Measurements from ENCODE around the gene GDI2. TPM values are rescaled to one million over a fixed set of nuclear protein-coding genes. Genes with fewer than 3 reads are reported as not detected.

Gene GDI2
- polyA plus RNA-seq, 1 experiment = 326 TPM

DNA sequence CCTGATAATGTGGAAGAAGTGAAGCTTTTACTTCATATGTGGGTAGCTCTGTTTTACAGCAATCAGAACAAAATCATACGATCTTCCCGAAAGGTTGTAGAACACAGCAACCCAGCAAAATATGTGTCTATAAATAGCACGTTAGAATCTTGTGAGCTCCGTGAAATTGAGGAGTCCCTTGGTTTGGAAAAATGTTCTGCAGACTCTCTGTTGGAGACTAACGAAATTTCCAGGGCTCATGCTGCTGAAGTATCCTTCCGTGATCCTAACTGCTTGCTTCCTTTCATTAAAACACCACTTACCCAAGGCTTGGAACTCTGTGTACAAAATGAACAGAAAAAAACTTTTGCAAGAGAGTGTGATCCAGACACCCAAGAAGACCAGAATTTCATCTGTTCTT, 71.1 kb downstream of the GDI2 start:
- DNase-seq (ENCODE audit: low read depth, low spot score) = no peak
- Histone ChIP-seq H3K9me3 (ENCODE audit: control insufficient read depth, insufficient read depth, low read length) (no peaks in the 10 kb centered on the region), H3K27ac (ENCODE audit: low read depth, low read length) (no peak overlapping the region), H3K27me3 (ENCODE audit: control insufficient read depth, insufficient read depth, low read length) (no peaks in the 10 kb centered on the region), H3K4me3 (ENCODE audit: low read depth, low read length) (no peak overlapping the region)
- POLR2A ChIA-PET = no interaction called here
- TF ChIP-seq, protein P1, sequence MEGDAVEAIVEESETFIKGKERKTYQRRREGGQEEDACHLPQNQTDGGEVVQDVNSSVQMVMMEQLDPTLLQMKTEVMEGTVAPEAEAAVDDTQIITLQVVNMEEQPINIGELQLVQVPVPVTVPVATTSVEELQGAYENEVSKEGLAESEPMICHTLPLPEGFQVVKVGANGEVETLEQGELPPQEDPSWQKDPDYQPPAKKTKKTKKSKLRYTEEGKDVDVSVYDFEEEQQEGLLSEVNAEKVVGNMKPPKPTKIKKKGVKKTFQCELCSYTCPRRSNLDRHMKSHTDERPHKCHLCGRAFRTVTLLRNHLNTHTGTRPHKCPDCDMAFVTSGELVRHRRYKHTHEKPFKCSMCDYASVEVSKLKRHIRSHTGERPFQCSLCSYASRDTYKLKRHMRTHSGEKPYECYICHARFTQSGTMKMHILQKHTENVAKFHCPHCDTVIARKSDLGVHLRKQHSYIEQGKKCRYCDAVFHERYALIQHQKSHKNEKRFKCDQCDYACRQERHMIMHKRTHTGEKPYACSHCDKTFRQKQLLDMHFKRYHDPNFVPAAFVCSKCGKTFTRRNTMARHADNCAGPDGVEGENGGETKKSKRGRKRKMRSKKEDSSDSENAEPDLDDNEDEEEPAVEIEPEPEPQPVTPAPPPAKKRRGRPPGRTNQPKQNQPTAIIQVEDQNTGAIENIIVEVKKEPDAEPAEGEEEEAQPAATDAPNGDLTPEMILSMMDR (IDR thresholded peaks at IDR 0.05; ENCODE audit: low read depth, low read length) = no peak
- CTCF ChIA-PET = no interaction called here

- ChIA-PET POLR2A (no interaction called here), CTCF (no interaction called here)
- Histone ChIP-seq H3K4me3 (ENCODE audit: low read depth, low read length) (no peak overlapping the region), H3K9me3 (ENCODE audit: control insufficient read depth, insufficient read depth, low read length) (no peaks in the 10 kb centered on the region), H3K27me3 (ENCODE audit: control insufficient read depth, insufficient read depth, low read length) (no peaks in the 10 kb centered on the region), H3K27ac (ENCODE audit: low read depth, low read length) (no peak overlapping the region)
- TF ChIP-seq, protein P1 (IDR thresholded peaks at IDR 0.05; ENCODE audit: low read depth, low read length) = no peak
- no peak for DNase-seq (ENCODE audit: low read depth, low spot score)
Measured at GRCh38 chr10:5741276-5741675, 72.0 kb downstream of the GDI2 start.

- H3K4me3 ChIP-seq (ENCODE audit: low read depth, low read length) = no peak overlapping the region
- DNase-seq (ENCODE audit: low read depth, low spot score) = no peak
- TF ChIP-seq, protein P1 (IDR thresholded peaks at IDR 0.05; ENCODE audit: low read depth, low read length) = no peak
- POLR2A ChIA-PET = no interaction called here
- H3K9me3 ChIP-seq (ENCODE audit: control insufficient read depth, insufficient read depth, low read length) = no peaks in the 10 kb centered on the region
- H3K27me3 ChIP-seq (ENCODE audit: control insufficient read depth, insufficient read depth, low read length) = no peaks in the 10 kb centered on the region
- H3K27ac ChIP-seq (ENCODE audit: low read depth, low read length) = no peak overlapping the region
- CTCF ChIA-PET = no interaction called here
Measured at GRCh38 chr10:5738427-5738826, 74.8 kb downstream of the GDI2 start.

GRCh38 chr10:5737352-5737751, 75.9 kb downstream of the GDI2 start:
- H3K4me3 ChIP-seq (ENCODE audit: low read depth, low read length) = no peak overlapping the region
- no peak for DNase-seq (ENCODE audit: low read depth, low spot score)
- H3K27me3 ChIP-seq (ENCODE audit: control insufficient read depth, insufficient read depth, low read length) = no peaks in the 10 kb centered on the region
- no peaks in the 10 kb centered on the region for H3K9me3 ChIP-seq (ENCODE audit: control insufficient read depth, insufficient read depth, low read length)
- CTCF ChIA-PET = no interaction called here
- POLR2A ChIA-PET = no interaction called here
- H3K27ac ChIP-seq (ENCODE audit: low read depth, low read length) = no peak overlapping the region
- TF ChIP-seq, protein P1 (IDR thresholded peaks at IDR 0.05; ENCODE audit: low read depth, low read length) = no peak

DNA sequence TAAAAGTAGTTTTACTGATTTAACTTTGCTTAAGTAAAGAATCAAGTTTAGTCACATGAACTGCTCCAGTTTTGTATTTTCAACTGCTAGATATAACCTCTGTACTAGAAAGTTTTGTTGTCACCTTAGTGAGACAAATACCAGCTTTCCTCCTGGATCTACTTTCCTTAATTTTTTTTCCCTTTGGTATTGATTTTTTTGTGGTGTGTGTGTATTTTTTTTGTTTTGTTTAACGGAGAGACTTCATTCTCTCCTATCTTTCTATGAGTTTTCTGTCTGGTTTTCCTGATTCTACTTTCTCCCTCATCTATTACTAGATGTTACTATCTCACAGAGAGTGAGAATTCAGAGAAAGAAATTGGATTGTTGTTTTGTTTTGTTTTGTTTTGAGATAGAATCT, 76.6 kb downstream of the GDI2 start:
- no peak for DNase-seq (ENCODE audit: low read depth, low spot score)
- H3K27ac ChIP-seq (ENCODE audit: low read depth, low read length) = no peak overlapping the region
- H3K9me3 ChIP-seq (ENCODE audit: control insufficient read depth, insufficient read depth, low read length) = no peaks in the 10 kb centered on the region
- no peaks in the 10 kb centered on the region for H3K27me3 ChIP-seq (ENCODE audit: control insufficient read depth, insufficient read depth, low read length)
- TF ChIP-seq, protein P1 (IDR thresholded peaks at IDR 0.05; ENCODE audit: low read depth, low read length) = no peak
- no peak overlapping the region for H3K4me3 ChIP-seq (ENCODE audit: low read depth, low read length)
- ChIA-PET POLR2A (no interaction called here), CTCF (no interaction called here)

Data from AG04450 (cell line).